IMR-90 (cell line): ENCODE measurements around the gene ZDHHC22. TPM values are rescaled to one million over a fixed set of nuclear protein-coding genes. Genes with fewer than 3 reads are reported as not detected.

ENCODE experiments used
- ATAC-seq: fragments of 200-7000 bp; cut with Tn5 transposase; 2 replicates; pipeline ENCODE4 v1.9.1; 2020; ENCODE audit warnings: low read depth, mild to moderate bottlenecking, moderate library complexity
- BruUV-seq: library from RNA; stranded (reverse); fragments of 400-500 nt; replicated peaks from 2 replicates; lab custom pipeline; 2021; lab: Mats Ljungman, UMichigan
- CTCF ChIA-PET: fragments of 300-600 bp; formaldehyde crosslinking; extraction: SDS; loops from one replicate; lab custom pipeline; 2021; ENCODE audit warnings: antibody characterized with exemption; lab: Yijun Ruan, JAX
- POLR2A ChIA-PET: fragments of 300-600 bp; sonication (Branson Sonifier 250); formaldehyde crosslinking; loops from one replicate; lab custom pipeline; 2022; ENCODE audit warnings: antibody characterized with exemption; ENCODE audit not compliant: unreplicated experiment; lab: Charles Lee
- DNase-seq: peaks from one replicate; pipeline ENCODE4 v3.0.0; 2013
- H2AFZ ChIP-seq: replicated peaks from 2 replicates; pipeline ENCODE3; 2013; ENCODE audit warnings: low read length, mild to moderate bottlenecking; ENCODE audit not compliant: poor library complexity
- H2AK5ac ChIP-seq: 2 replicates; pipeline ENCODE4 v1.6.1; 2013; ENCODE audit warnings: low read depth, low read length, inconsistent platforms
- H2AK9ac ChIP-seq: replicated peaks from 2 replicates; pipeline ENCODE3; 2013; ENCODE audit warnings: mild to moderate bottlenecking, low read depth, low read length, moderate library complexity; ENCODE audit not compliant: poor library complexity
- H2BK120ac ChIP-seq: 2 replicates; pipeline ENCODE4 v1.6.1; 2013; ENCODE audit warnings: low read depth, low read length, inconsistent platforms
- H2BK15ac ChIP-seq: 3 replicates; pipeline ENCODE4 v1.6.1; 2013; ENCODE audit warnings: low read depth, low read length, inconsistent platforms
- H2BK20ac ChIP-seq: 2 replicates; pipeline ENCODE4 v1.6.1; 2013; ENCODE audit warnings: low read depth, mild to moderate bottlenecking, inconsistent platforms, low read length, moderate library complexity
- H2BK5ac ChIP-seq: 2 replicates; pipeline ENCODE4 v1.6.1; 2013; ENCODE audit warnings: mild to moderate bottlenecking, low read depth, low read length, inconsistent platforms; ENCODE audit not compliant: poor library complexity, severe bottlenecking
- H3K14ac ChIP-seq: replicated peaks from 2 replicates; pipeline ENCODE4 v1.6.1; 2013; ENCODE audit warnings: low read depth, low read length, inconsistent platforms
- H3K18ac ChIP-seq: 2 replicates; pipeline ENCODE4 v1.6.1; 2013; ENCODE audit warnings: low read depth, low read length, control low read depth
- H3K23ac ChIP-seq: 2 replicates; pipeline ENCODE4 v1.6.1; 2013; ENCODE audit warnings: low read depth, low read length, inconsistent platforms
- H3K27ac ChIP-seq: 2 replicates; pipeline ENCODE4 v1.5.1; 2013; ENCODE audit warnings: mild to moderate bottlenecking, control low read depth, low read length; ENCODE audit not compliant: insufficient read depth
- H3K27me3 ChIP-seq: 2 replicates; pipeline ENCODE4 v1.6.1; 2013; ENCODE audit warnings: low read length; ENCODE audit not compliant: control insufficient read depth, insufficient read depth
- H3K36me3 ChIP-seq: 2 replicates; pipeline ENCODE4 v1.6.1; 2013; ENCODE audit warnings: low read length, mixed read lengths; ENCODE audit not compliant: control insufficient read depth, insufficient read depth
- H3K4ac ChIP-seq: 2 replicates; pipeline ENCODE4 v1.6.1; 2013; ENCODE audit warnings: low read depth, low read length, inconsistent platforms
- H3K4me1 ChIP-seq: 2 replicates; pipeline ENCODE4 v1.6.1; 2013; ENCODE audit warnings: low read length, mixed read lengths; ENCODE audit not compliant: control insufficient read depth, insufficient read depth
- H3K4me2 ChIP-seq: 2 replicates; pipeline ENCODE4 v1.6.1; 2013; ENCODE audit warnings: low read depth, mild to moderate bottlenecking, control low read depth, low read length, moderate library complexity
- H3K4me3 ChIP-seq: 2 replicates; pipeline ENCODE4 v1.5.1; 2013; ENCODE audit warnings: low read depth, mild to moderate bottlenecking, control low read depth, low read length, moderate library complexity; ENCODE audit not compliant: insufficient read depth
- H3K56ac ChIP-seq: 2 replicates; pipeline ENCODE4 v1.6.1; 2013; ENCODE audit warnings: low read length, inconsistent platforms; ENCODE audit not compliant: insufficient read depth; ENCODE audit errors: extremely low read depth
- H3K79me1 ChIP-seq, 2 experiments: 2 replicates each; pipeline ENCODE4 v1.6.1; 2013; ENCODE audit warnings: low read length in 2 of 2, inconsistent platforms in 1 of 2, low read depth in 1 of 2
- H3K9ac ChIP-seq: 2 replicates; pipeline ENCODE4 v1.6.1; 2013; ENCODE audit warnings: low read depth, low read length, control low read depth
- H3K9me1 ChIP-seq: 2 replicates; pipeline ENCODE4 v1.6.1; 2013; ENCODE audit warnings: low read length, inconsistent platforms; ENCODE audit not compliant: insufficient read depth
- H3K9me3 ChIP-seq: 2 replicates; pipeline ENCODE4 v1.6.1; 2013; ENCODE audit warnings: low read length; ENCODE audit not compliant: control insufficient read depth, insufficient read depth
- H4K20me1 ChIP-seq: 2 replicates; pipeline ENCODE4 v1.6.1; 2013; ENCODE audit warnings: low read length, inconsistent platforms; ENCODE audit not compliant: insufficient read depth
- H4K5ac ChIP-seq: 2 replicates; pipeline ENCODE4 v1.6.1; 2013; ENCODE audit warnings: mild to moderate bottlenecking, low read depth, low read length, control low read depth
- H4K8ac ChIP-seq, 2 experiments: 2 replicates each; pipeline ENCODE4 v1.6.1; 2013; ENCODE audit warnings: low read depth in 2 of 2, low read length in 2 of 2, control low read depth in 1 of 2, inconsistent platforms in 1 of 2
- H4K91ac ChIP-seq: 2 replicates; pipeline ENCODE4 v1.6.1; 2013; ENCODE audit warnings: low read depth, low read length, inconsistent platforms; ENCODE audit not compliant: insufficient read depth
- CTCF ChIP-seq: conservative IDR thresholded peaks from 2 replicates; pipeline ENCODE4 v1.5.1; 2012; ENCODE audit warnings: mild to moderate bottlenecking, low read depth, low read length, improper control_type of control experiment
- RFX5 ChIP-seq: IDR thresholded peaks from 2 replicates; pipeline ENCODE4 v1.8.0; 2012; ENCODE audit warnings: low read depth, mild to moderate bottlenecking, low read length, moderate library complexity
- WGBS, 2 experiments: methylation state at CpG; one replicate each; pipeline versions ENCODE4 v1.1.5 to v1.1.7; 2013; ENCODE audit warnings: missing lambda C conversion rate in 2 of 2; ENCODE audit not compliant: insufficient read length in 1 of 2; ENCODE audit errors: extremely low coverage in 2 of 2; 5-methylcytosine and 5-hydroxymethylcytosine counted together
- dilution Hi-C: fragments of 300-500 bp; cut with HindIII; formaldehyde crosslinking; loops from one replicate; pipeline ENCODE4 v1.14.3; 2018; ENCODE audit warnings: low sequenced_read_pairs; ENCODE audit not compliant: unreplicated experiment
- in situ Hi-C: fragments of 300-500 bp; cut with MboI; formaldehyde crosslinking; loops from 3 replicates; pipeline ENCODE4 v1.14.3; 2019; ENCODE audit warnings: low sequenced_read_pairs, inconsistent platforms, mixed read lengths
- intact Hi-C: fragments of 100-400 bp; cut with micrococcal nuclease; formaldehyde crosslinking; loops from 2 replicates; pipeline ENCODE4 v1.10.0; 2022
- polyA plus RNA-seq, 3 experiments: library from polyadenylated mRNA; depleted of rRNA; stranded (reverse); fragments of >200 nt; gene quantifications; 2 replicates each; pipeline ENCODE4 v1.2.3, GENCODE V29; 2012; ENCODE audit warnings: low replicate concordance in 1 of 3
- total RNA-seq: library from RNA; depleted of rRNA; stranded (reverse); fragments of >200 nt; gene quantifications from 2 replicates; pipeline ENCODE4 v1.2.3, GENCODE V29; 2012

Gene ZDHHC22
- total and polyA plus RNA-seq, 2 of the 4 experiments (the other 2 are of a cell fraction), result not detected

DNA sequence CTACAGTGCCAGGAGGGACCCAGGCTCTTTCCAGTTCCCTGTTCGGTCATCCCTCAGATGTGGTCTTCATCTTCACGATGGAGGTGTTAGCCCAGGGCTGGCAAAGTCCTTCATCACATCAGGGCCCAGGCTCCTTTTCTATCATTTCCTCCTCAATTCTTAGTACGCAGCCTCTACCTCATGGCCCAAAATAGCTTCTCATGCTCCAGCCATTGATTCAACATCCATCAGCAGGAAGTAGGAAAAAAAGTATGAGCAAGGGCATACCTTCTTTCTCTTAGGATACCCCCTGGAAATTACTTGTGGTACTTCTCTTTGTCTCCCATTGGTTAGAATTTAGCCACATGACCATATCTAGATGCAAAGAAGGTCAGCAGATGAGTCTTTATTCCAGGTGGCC, 12.2 kb upstream of the ZDHHC22 start:
- dilution Hi-C loops (no loop called here), intact Hi-C loops (loop anchor here (5.0 to 10.0 kb wide), 2 partner anchors 301 to 553 kb away; partner anchors contain the start of genes AHSA1, ALKBH1, SLIRP and VIPAS39), in situ Hi-C loops (loop anchor here (5.0 kb wide), 1 partner anchor 163 kb away; no protein-coding TSS in a partner anchor)
- no peak overlapping the region for H2BK120ac ChIP-seq
- H2BK20ac ChIP-seq, result no peak overlapping the region
- ChIA-PET POLR2A (interaction anchor here (0.6 kb wide), 1 partner anchor 168 kb away, joined by 3 read pairs; no protein-coding TSS in a partner anchor), CTCF (interaction anchor here (1.4 kb wide), 1 partner anchor 11 kb away, joined by 4 read pairs; no protein-coding TSS in a partner anchor)
- H3K18ac ChIP-seq, result no peak overlapping the region
- H3K4me3 ChIP-seq, result no peak overlapping the region
- H2BK5ac ChIP-seq, result no peak overlapping the region
- H2AK5ac ChIP-seq, result no peak overlapping the region
- no peaks in the 10 kb centered on the region for H3K36me3 ChIP-seq
- DNase-seq, result no peak
- H3K9me1 ChIP-seq, result 0 out of 2 replicates have a peak, but pooled peaks cover 5% of the 10 kb centered on the region
- peaks cover 4% of the 10 kb centered on the region for H4K20me1 ChIP-seq
- peaks cover 25% of the 10 kb centered on the region for H3K27me3 ChIP-seq
- H4K91ac ChIP-seq, result no peak overlapping the region
- peaks cover 6% of the 10 kb centered on the region; the same call in 1 of the 2 replicates for H3K4me1 ChIP-seq
- no peak overlapping the region for H3K9ac ChIP-seq
- H3K27ac ChIP-seq, result no peak overlapping the region
- WGBS, 2 experiments, result no CpG with 5 or more reads among the region's 3 CpGs
- TF ChIP-seq RFX5 (no peak), CTCF (no peak)
- no peak overlapping the region for H4K8ac ChIP-seq
- H3K4me2 ChIP-seq, result no peak overlapping the region
- H3K23ac ChIP-seq, result no peak overlapping the region
- ATAC-seq, result no peak
- no peak overlapping the region for H2AK9ac ChIP-seq
- H3K14ac ChIP-seq, result no peak overlapping the region
- no peak overlapping the region for H3K4ac ChIP-seq
- no peak overlapping the region for H4K5ac ChIP-seq
- no peak overlapping the region for H3K56ac ChIP-seq
- H2AFZ ChIP-seq, result no peak overlapping the region
- no peaks in the 10 kb centered on the region for H3K79me1 ChIP-seq
- H3K9me3 ChIP-seq, result no peaks in the 10 kb centered on the region
- no peak overlapping the region for H2BK15ac ChIP-seq
- no TSS peak for BruUV-seq
